DND-41 (cell line): Measurements from ENCODE around the gene SLC38A10.

Source experiments
- EZH2 ChIP-seq: IDR thresholded peaks from 3 replicates; pipeline ENCODE4 v1.6.1; 2012; ENCODE audit warnings: borderline replicate concordance, low read depth, mild to moderate bottlenecking, moderate library complexity, low read length, inconsistent platforms; ENCODE audit not compliant: severe bottlenecking
- TF ChIP-seq, protein P1 (sequence below): IDR thresholded peaks from 2 replicates; pipeline ENCODE4 v1.5.1; 2012; ENCODE audit warnings: borderline replicate concordance, low read length, moderate library complexity, mild to moderate bottlenecking; ENCODE audit not compliant: poor library complexity, severe bottlenecking; ENCODE audit errors: extremely low read depth

DNA sequence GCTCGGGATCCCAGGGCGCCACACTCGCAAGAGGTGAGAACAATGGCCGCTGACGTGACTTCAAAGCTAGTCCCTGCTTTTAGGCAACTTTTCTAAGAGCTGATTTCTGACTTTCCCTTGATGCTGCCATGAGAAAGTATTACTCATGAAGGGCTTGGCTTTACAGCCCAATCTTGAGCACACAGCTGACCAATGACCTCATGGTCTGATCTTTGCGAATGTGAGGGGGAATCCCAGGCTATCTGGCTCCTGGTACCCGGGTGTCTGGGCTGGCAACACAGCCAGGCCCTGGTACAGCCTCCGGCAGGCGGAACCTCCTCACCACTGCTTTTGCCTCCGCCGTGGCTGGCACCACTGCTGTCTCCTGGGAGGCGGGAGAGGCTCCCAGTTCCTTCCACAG, 38.5 kb downstream of the SLC38A10 start:
- TF ChIP-seq, protein P1, sequence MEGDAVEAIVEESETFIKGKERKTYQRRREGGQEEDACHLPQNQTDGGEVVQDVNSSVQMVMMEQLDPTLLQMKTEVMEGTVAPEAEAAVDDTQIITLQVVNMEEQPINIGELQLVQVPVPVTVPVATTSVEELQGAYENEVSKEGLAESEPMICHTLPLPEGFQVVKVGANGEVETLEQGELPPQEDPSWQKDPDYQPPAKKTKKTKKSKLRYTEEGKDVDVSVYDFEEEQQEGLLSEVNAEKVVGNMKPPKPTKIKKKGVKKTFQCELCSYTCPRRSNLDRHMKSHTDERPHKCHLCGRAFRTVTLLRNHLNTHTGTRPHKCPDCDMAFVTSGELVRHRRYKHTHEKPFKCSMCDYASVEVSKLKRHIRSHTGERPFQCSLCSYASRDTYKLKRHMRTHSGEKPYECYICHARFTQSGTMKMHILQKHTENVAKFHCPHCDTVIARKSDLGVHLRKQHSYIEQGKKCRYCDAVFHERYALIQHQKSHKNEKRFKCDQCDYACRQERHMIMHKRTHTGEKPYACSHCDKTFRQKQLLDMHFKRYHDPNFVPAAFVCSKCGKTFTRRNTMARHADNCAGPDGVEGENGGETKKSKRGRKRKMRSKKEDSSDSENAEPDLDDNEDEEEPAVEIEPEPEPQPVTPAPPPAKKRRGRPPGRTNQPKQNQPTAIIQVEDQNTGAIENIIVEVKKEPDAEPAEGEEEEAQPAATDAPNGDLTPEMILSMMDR = no peak
- no peak for TF ChIP-seq EZH2
